Loucy (cell line): ENCODE data around the gene CRYGA.

Experiments
- H2AFZ ChIP-seq: fragments of 200-600 bp; sonication (generic); 2 replicates; pipeline ENCODE4 v1.6.0; 2016; ENCODE audit warnings: antibody characterized with exemption, mild to moderate bottlenecking, low read length, moderate library complexity
- H3F3A ChIP-seq: fragments of 200-600 bp; 2 replicates; pipeline ENCODE4 v1.6.0; 2016; ENCODE audit warnings: antibody characterized with exemption, low read depth, mild to moderate bottlenecking
- H3K27me3 ChIP-seq: fragments of 200-600 bp; sonication (generic); 2 replicates; pipeline ENCODE4 v1.6.1; 2014; ENCODE audit warnings: low read length, mild to moderate bottlenecking; ENCODE audit not compliant: insufficient read depth, poor library complexity, severe bottlenecking
- H3K36me3 ChIP-seq: fragments of 200-600 bp; sonication (generic); 2 replicates; pipeline ENCODE4 v1.6.1; 2016; ENCODE audit warnings: low read length; ENCODE audit not compliant: insufficient read depth
- H3K4me1 ChIP-seq: fragments of 200-600 bp; sonication (generic); 2 replicates; pipeline ENCODE4 v1.5.1; 2014; ENCODE audit warnings: low read length, mild to moderate bottlenecking; ENCODE audit not compliant: insufficient read depth, poor library complexity, severe bottlenecking
- H3K4me2 ChIP-seq: fragments of 200-600 bp; sonication (generic); 2 replicates; pipeline ENCODE4 v1.6.0; 2014; ENCODE audit warnings: antibody characterized with exemption, low read length, low read depth, mild to moderate bottlenecking; ENCODE audit not compliant: poor library complexity, severe bottlenecking
- H3K4me3 ChIP-seq: fragments of 200-600 bp; sonication (generic); 2 replicates; pipeline ENCODE4 v1.5.1; 2014; ENCODE audit warnings: low read length, mild to moderate bottlenecking, mixed read lengths; ENCODE audit not compliant: poor library complexity, severe bottlenecking
- H3K79me2 ChIP-seq: fragments of 200-600 bp; sonication (generic); 2 replicates; pipeline ENCODE4 v1.6.1; 2014; ENCODE audit warnings: low read length; ENCODE audit not compliant: insufficient read depth
- H3K9ac ChIP-seq: fragments of 200-600 bp; sonication (generic); 2 replicates; pipeline ENCODE4 v1.6.0; 2014; ENCODE audit warnings: mild to moderate bottlenecking, low read depth, low read length, moderate library complexity; ENCODE audit not compliant: poor library complexity, severe bottlenecking
- H3K9me2 ChIP-seq: fragments of 200-600 bp; sonication (generic); replicated peaks from 2 replicates; pipeline ENCODE4 v1.6.1; 2016; ENCODE audit warnings: low read depth, low read length, mixed read lengths
- H3K9me3 ChIP-seq: fragments of 200-600 bp; sonication (generic); 2 replicates; pipeline ENCODE4 v1.6.1; 2014; ENCODE audit warnings: mild to moderate bottlenecking, antibody characterized with exemption, low read length, low read depth; ENCODE audit not compliant: insufficient read depth
- H4K20me1 ChIP-seq: fragments of 200-600 bp; sonication (generic); 2 replicates; pipeline ENCODE4 v1.6.0; 2014; ENCODE audit warnings: antibody characterized with exemption, low read length, mild to moderate bottlenecking; ENCODE audit not compliant: insufficient read depth, poor library complexity, severe bottlenecking
- CTCF ChIP-seq: fragments of 200-600 bp; sonication (generic); conservative IDR thresholded peaks from 2 replicates; pipeline ENCODE4 v1.5.1; 2014; ENCODE audit warnings: mild to moderate bottlenecking, antibody characterized with exemption, low read length
- EZH2phosphoT487 ChIP-seq: fragments of 200-600 bp; IDR thresholded peaks from 2 replicates; pipeline ENCODE4 v1.6.1; 2018; ENCODE audit warnings: antibody characterized with exemption, mild to moderate bottlenecking, moderate library complexity, borderline replicate concordance

Gene CRYGA

GRCh38 chr2:208192611-208193236, 29.3 kb upstream of the CRYGA start:
- Histone ChIP-seq H4K20me1 (no peaks in the 10 kb centered on the region), H3K27me3 (no peaks in the 10 kb centered on the region), H3K9me2 (no peaks in the 10 kb centered on the region), H3K4me1 (no peaks in the 10 kb centered on the region), H3F3A (no peaks in the 10 kb centered on the region), H3K4me2 (no peak overlapping the region), H3K36me3 (no peaks in the 10 kb centered on the region), H3K9ac (no peak overlapping the region), H3K79me2 (no peaks in the 10 kb centered on the region), H3K9me3 (no peaks in the 10 kb centered on the region), H2AFZ (no peak overlapping the region), H3K4me3 (no peak overlapping the region)
- TF ChIP-seq EZH2phosphoT487 (no peak), CTCF (no peak)

- TF ChIP-seq CTCF = no peak
- no peak for TF ChIP-seq EZH2phosphoT487
- H3K9ac ChIP-seq = no peak within 1 kb of the TSS
- H3K79me2 ChIP-seq = no peaks in the 10 kb centered on the region
- no peak within 1 kb of the TSS for H2AFZ ChIP-seq
- no peak within 1 kb of the TSS for H3K4me3 ChIP-seq
- no peak within 1 kb of the TSS for H3K4me2 ChIP-seq
- H3F3A ChIP-seq = no peaks in the 10 kb centered on the region
- no peaks in the 10 kb centered on the region for H3K27me3 ChIP-seq
- H3K9me2 ChIP-seq = no peaks in the 10 kb centered on the region
- H3K36me3 ChIP-seq = no peaks in the 10 kb centered on the region
- no peaks in the 10 kb centered on the region for H3K9me3 ChIP-seq
- H3K4me1 ChIP-seq = no peaks in the 10 kb centered on the region
- no peaks in the 10 kb centered on the region for H4K20me1 ChIP-seq
Measured at GRCh38 chr2:208189810-208190503, 26.6 kb upstream of the CRYGA start, which contains the start of gene C2orf80. TSS of gene C2orf80 (minus strand) at chr2:208190030. CDS start at chr2:208186986, 3,044 bp downstream.

GRCh38 chr2:208189069-208189809, 25.9 kb upstream of the CRYGA start:
- Histone ChIP-seq H3K9me3 (no peaks in the 10 kb centered on the region), H3K9me2 (no peaks in the 10 kb centered on the region), H3K4me2 (no peak overlapping the region), H2AFZ (no peak overlapping the region), H3K9ac (no peak overlapping the region), H3K36me3 (no peaks in the 10 kb centered on the region), H3K27me3 (no peaks in the 10 kb centered on the region), H3K4me1 (no peaks in the 10 kb centered on the region), H3K79me2 (no peaks in the 10 kb centered on the region), H3K4me3 (no peak overlapping the region), H3F3A (no peaks in the 10 kb centered on the region), H4K20me1 (no peaks in the 10 kb centered on the region)
- TF ChIP-seq CTCF = no peak
- no peak for TF ChIP-seq EZH2phosphoT487
